Measurements from ENCODE around the gene CDK2. TPM values are rescaled to one million over a fixed set of nuclear protein-coding genes. Genes with fewer than 3 reads are reported as not detected.

Gene CDK2
- total and polyA plus RNA-seq, 2 of the 4 experiments (the other 2 are of a cell fraction), result 42.5 to 61.7 TPM

DNA sequence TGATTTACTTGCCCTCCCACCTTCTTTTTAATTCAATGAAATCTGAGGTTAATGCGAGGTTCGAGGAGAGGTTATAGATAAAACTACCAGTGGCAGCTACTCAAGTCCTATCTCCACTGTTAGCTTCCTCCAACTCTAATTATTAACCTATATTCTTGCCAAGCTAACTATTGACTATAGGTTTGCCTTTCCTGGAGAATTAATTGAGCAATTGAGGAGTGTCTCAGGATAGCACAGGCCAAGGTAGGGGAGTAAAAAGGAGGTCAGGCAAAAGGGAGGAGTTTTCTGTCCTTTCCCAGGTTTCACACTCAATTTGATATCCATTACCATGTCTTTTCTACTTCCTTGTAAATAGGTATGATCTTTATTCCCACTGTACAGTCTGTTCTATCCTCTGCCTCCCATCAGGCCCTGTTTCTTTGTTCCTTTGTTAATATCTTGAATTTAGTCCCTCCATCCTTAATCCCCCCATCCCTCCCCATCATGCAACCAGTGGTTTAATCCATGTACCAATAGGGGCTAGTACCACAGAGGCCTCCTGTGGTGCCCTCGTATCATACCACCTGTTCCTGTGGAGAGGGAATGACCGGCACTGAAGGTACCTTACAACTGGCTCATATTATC, 26.7 kb downstream of the CDK2 start:
- Histone ChIP-seq H3K4me3 (ENCODE audit: insufficient read depth, low read depth, low read length) (no peak overlapping the region), H3K23ac (ENCODE audit: low read depth, low read length) (no peak overlapping the region), H2BK15ac (ENCODE audit: low read depth, low read length) (no peak overlapping the region), H3K9me1 (ENCODE audit: insufficient read depth, low read length) (0 out of 2 replicates have a peak, but pooled peaks cover 4% of the 10 kb centered on the region), H3K4me1 (ENCODE audit: control insufficient read depth, insufficient read depth, low read length) (peaks cover 4% of the 10 kb centered on the region), H3K9me3 (ENCODE audit: control insufficient read depth, insufficient read depth, low read length) (no peaks in the 10 kb centered on the region), H4K8ac (ENCODE audit: low read depth in 2 of 2, low read length in 2 of 2) (no peak overlapping the region), H2AFZ (replicated peaks; ENCODE audit: low read length, poor library complexity) (no peak overlapping the region), H3K4ac (ENCODE audit: low read depth, low read length) (no peak overlapping the region), H4K91ac (ENCODE audit: insufficient read depth, low read depth, low read length) (no peak overlapping the region), H3K18ac (ENCODE audit: low read depth, low read length) (no peak overlapping the region), H2BK120ac (ENCODE audit: low read depth, low read length) (no peak overlapping the region), H2AK9ac (replicated peaks; ENCODE audit: low read depth, low read length, poor library complexity) (no peak overlapping the region), H3K27me3 (ENCODE audit: control insufficient read depth, insufficient read depth, low read length) (no peaks in the 10 kb centered on the region), H2AK5ac (ENCODE audit: low read depth, low read length) (no peak overlapping the region), H3K36me3 (ENCODE audit: control insufficient read depth, insufficient read depth, low read length) (peaks cover 40% of the 10 kb centered on the region), H4K20me1 (ENCODE audit: insufficient read depth, low read length) (no peaks in the 10 kb centered on the region; the same call in 1 of the 2 replicates), H3K9ac (ENCODE audit: low read depth, low read length) (no peak overlapping the region), H2BK20ac (ENCODE audit: low read depth, low read length) (no peak overlapping the region), H3K14ac (replicated peaks; ENCODE audit: low read depth, low read length) (no peak overlapping the region), H3K4me2 (ENCODE audit: low read depth, low read length) (no peak overlapping the region), H3K79me1 (ENCODE audit: low read depth in 1 of 2, low read length in 2 of 2) (peaks cover 5 to 20% of the 10 kb centered on the region in 2 experiments), H3K27ac (ENCODE audit: insufficient read depth, low read length) (no peak overlapping the region), H3K56ac (ENCODE audit: extremely low read depth, insufficient read depth, low read length) (no peak overlapping the region), H2BK5ac (ENCODE audit: low read depth, low read length, poor library complexity, severe bottlenecking) (no peak overlapping the region), H4K5ac (ENCODE audit: low read depth, low read length) (no peak overlapping the region)
- ChIA-PET POLR2A (ENCODE audit: unreplicated experiment) (no interaction called here), CTCF (interaction anchor here (0.8 kb wide), 1 partner anchor 36 kb away, joined by 5 read pairs; no protein-coding TSS in a partner anchor)
- TSS peak; percentile 71 for BruUV-seq (replicated peaks)
- WGBS, 2 experiments (ENCODE audit: extremely low coverage in 2 of 2, insufficient read length in 1 of 2), result no CpG with 5 or more reads among the region's 4 CpGs
- DNase-seq (no peak), ATAC-seq (ENCODE audit: low read depth) (no peak)
- in situ Hi-C loops (cut with MboI; ENCODE audit: low sequenced_read_pairs), result no loop called here
- TF ChIP-seq MAZ (IDR thresholded peaks at IDR 0.05; ENCODE audit: borderline replicate concordance, low read depth, low read length), result no peak
- TF ChIP-seq POLR2A (IDR thresholded peaks at IDR 0.05; ENCODE audit: low read depth, low read length), result no peak
- TF ChIP-seq NFE2L2 (IDR thresholded peaks at IDR 0.05; ENCODE audit: low read depth, low read length), result no peak
- no peak for TF ChIP-seq SMC3 (IDR thresholded peaks at IDR 0.05; ENCODE audit: low read depth, low read length)
- TF ChIP-seq CEBPB (IDR thresholded peaks at IDR 0.05; ENCODE audit: low read depth, low read length), result no peak
- no peak for TF ChIP-seq MAFK (IDR thresholded peaks at IDR 0.05; ENCODE audit: low read depth, low read length)
- TF ChIP-seq RCOR1 (IDR thresholded peaks at IDR 0.05; ENCODE audit: insufficient replicate concordance, low read length), result no peak
- TF ChIP-seq RFX5 (IDR thresholded peaks at IDR 0.05; ENCODE audit: low read depth, low read length), result no peak
- TF ChIP-seq BHLHE40 (IDR thresholded peaks at IDR 0.05; ENCODE audit: low read depth, low read length), result no peak
- no peak for TF ChIP-seq MXI1 (IDR thresholded peaks at IDR 0.05; ENCODE audit: borderline replicate concordance, low read depth, low read length)
- TF ChIP-seq FOS (IDR thresholded peaks at IDR 0.05; ENCODE audit: low read depth, low read length), result no peak
- TF ChIP-seq RAD21 (IDR thresholded peaks at IDR 0.05; ENCODE audit: low read length), result no peak
- TF ChIP-seq, protein P1, sequence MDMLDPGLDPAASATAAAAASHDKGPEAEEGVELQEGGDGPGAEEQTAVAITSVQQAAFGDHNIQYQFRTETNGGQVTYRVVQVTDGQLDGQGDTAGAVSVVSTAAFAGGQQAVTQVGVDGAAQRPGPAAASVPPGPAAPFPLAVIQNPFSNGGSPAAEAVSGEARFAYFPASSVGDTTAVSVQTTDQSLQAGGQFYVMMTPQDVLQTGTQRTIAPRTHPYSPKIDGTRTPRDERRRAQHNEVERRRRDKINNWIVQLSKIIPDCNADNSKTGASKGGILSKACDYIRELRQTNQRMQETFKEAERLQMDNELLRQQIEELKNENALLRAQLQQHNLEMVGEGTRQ (IDR thresholded peaks at IDR 0.05; ENCODE audit: low read depth, low read length), result no peak
- TF ChIP-seq CHD1 (IDR thresholded peaks at IDR 0.05; ENCODE audit: low read depth, low read length), result no peak
- TF ChIP-seq, protein P2, sequence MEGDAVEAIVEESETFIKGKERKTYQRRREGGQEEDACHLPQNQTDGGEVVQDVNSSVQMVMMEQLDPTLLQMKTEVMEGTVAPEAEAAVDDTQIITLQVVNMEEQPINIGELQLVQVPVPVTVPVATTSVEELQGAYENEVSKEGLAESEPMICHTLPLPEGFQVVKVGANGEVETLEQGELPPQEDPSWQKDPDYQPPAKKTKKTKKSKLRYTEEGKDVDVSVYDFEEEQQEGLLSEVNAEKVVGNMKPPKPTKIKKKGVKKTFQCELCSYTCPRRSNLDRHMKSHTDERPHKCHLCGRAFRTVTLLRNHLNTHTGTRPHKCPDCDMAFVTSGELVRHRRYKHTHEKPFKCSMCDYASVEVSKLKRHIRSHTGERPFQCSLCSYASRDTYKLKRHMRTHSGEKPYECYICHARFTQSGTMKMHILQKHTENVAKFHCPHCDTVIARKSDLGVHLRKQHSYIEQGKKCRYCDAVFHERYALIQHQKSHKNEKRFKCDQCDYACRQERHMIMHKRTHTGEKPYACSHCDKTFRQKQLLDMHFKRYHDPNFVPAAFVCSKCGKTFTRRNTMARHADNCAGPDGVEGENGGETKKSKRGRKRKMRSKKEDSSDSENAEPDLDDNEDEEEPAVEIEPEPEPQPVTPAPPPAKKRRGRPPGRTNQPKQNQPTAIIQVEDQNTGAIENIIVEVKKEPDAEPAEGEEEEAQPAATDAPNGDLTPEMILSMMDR (conservative IDR thresholded peaks at IDR 0.05; ENCODE audit: low read depth, low read length), result no peak
- TF ChIP-seq, protein P3, sequence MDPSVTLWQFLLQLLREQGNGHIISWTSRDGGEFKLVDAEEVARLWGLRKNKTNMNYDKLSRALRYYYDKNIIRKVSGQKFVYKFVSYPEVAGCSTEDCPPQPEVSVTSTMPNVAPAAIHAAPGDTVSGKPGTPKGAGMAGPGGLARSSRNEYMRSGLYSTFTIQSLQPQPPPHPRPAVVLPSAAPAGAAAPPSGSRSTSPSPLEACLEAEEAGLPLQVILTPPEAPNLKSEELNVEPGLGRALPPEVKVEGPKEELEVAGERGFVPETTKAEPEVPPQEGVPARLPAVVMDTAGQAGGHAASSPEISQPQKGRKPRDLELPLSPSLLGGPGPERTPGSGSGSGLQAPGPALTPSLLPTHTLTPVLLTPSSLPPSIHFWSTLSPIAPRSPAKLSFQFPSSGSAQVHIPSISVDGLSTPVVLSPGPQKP (IDR thresholded peaks at IDR 0.05; ENCODE audit: borderline replicate concordance, low read depth, low read length), result no peak
- dilution Hi-C loops (cut with HindIII; ENCODE audit: low sequenced_read_pairs, unreplicated experiment), result no loop called here
- intact Hi-C loops (cut with micrococcal nuclease), result loop anchor here (10.0 kb wide), 1 partner anchor 111 kb away; the partner anchor contains the start of gene PA2G4
